RWPE2 (cell line): ENCODE data around the gene TBL1X.
"Not testable (repeated sequence)": the region's sequence is repeated elsewhere in the genome, so short reads cannot be mapped to it uniquely, and the experiment has no call there.

ENCODE experiments used
- ATAC-seq: fragments of 200-7000 bp; cut with Tn5 transposase; 3 replicates; pipeline ENCODE4 v1.9.1; 2021; ENCODE audit warnings: low read depth
- DNase-seq: peaks from one replicate; pipeline ENCODE4 v3.0.0-alpha.2; 2020; ENCODE audit warnings: low spot score
- H3K27ac ChIP-seq: fragments of 450-650 bp; 2 replicates; pipeline ENCODE4 v1.5.1; 2017; ENCODE audit warnings: mild to moderate bottlenecking; ENCODE audit not compliant: poor library complexity, severe bottlenecking
- H3K27me3 ChIP-seq: fragments of 250-450 bp; sonication (Bioruptor Pico); 2 replicates; pipeline ENCODE4 v1.5.1; 2021; ENCODE audit warnings: mild to moderate bottlenecking, moderate library complexity; ENCODE audit not compliant: insufficient read depth, poor library complexity, severe bottlenecking
- H3K36me3 ChIP-seq: fragments of 250-450 bp; sonication (Bioruptor Pico); 2 replicates; pipeline ENCODE4 v1.5.1; 2020; ENCODE audit warnings: low read depth, mild to moderate bottlenecking, moderate library complexity
- H3K4me1 ChIP-seq: fragments of 250-450 bp; sonication (Bioruptor Pico); 2 replicates; pipeline ENCODE4 v1.5.1; 2021; ENCODE audit warnings: mild to moderate bottlenecking, moderate library complexity; ENCODE audit not compliant: insufficient read depth, poor library complexity, severe bottlenecking
- H3K4me3 ChIP-seq: fragments of 250-450 bp; sonication (Bioruptor Pico); 2 replicates; pipeline ENCODE4 v1.5.1; 2021; ENCODE audit warnings: mild to moderate bottlenecking, moderate library complexity; ENCODE audit not compliant: severe bottlenecking
- H3K9me3 ChIP-seq: fragments of 250-450 bp; sonication (Bioruptor Pico); 2 replicates; pipeline ENCODE4 v1.5.1; 2021; ENCODE audit warnings: mild to moderate bottlenecking, moderate library complexity; ENCODE audit not compliant: severe bottlenecking
- CTCF ChIP-seq: fragments of 450-650 bp; IDR thresholded peaks from one replicate; pipeline ENCODE4 v1.5.1; 2017; ENCODE audit warnings: mild to moderate bottlenecking, moderate library complexity; ENCODE audit not compliant: poor library complexity, severe bottlenecking

Gene TBL1X

GRCh38 chrX:9530848-9531274 lies 66.0 kb downstream of the TBL1X start:
- no peak for DNase-seq
- TF ChIP-seq CTCF = no peak
- no peak overlapping the region for H3K27ac ChIP-seq
- H3K4me3 ChIP-seq = no peak overlapping the region
- H3K4me1 ChIP-seq = peaks cover 7% of the 10 kb centered on the region
- no peaks in the 10 kb centered on the region for H3K27me3 ChIP-seq
- H3K36me3 ChIP-seq = no peaks in the 10 kb centered on the region
- peak; percentile 89 for ATAC-seq
- no peaks in the 10 kb centered on the region for H3K9me3 ChIP-seq

- TF ChIP-seq CTCF = no peak
- no peaks in the 10 kb centered on the region for H3K9me3 ChIP-seq
- peaks cover 7% of the 10 kb centered on the region for H3K4me1 ChIP-seq
- H3K27ac ChIP-seq = no peak overlapping the region
- no peaks in the 10 kb centered on the region for H3K27me3 ChIP-seq
- DNase-seq = no peak
- no peak for ATAC-seq
- H3K4me3 ChIP-seq = no peak overlapping the region
- no peaks in the 10 kb centered on the region for H3K36me3 ChIP-seq
Measured at GRCh38 chrX:9532349-9532748, 67.5 kb downstream of the TBL1X start.

- peaks cover 7% of the 10 kb centered on the region for H3K4me1 ChIP-seq
- no peaks in the 10 kb centered on the region for H3K9me3 ChIP-seq
- H3K27ac ChIP-seq = no peak overlapping the region
- H3K27me3 ChIP-seq = no peaks in the 10 kb centered on the region
- TF ChIP-seq CTCF = no peak
- no peaks in the 10 kb centered on the region for H3K36me3 ChIP-seq
- no peak for DNase-seq
- H3K4me3 ChIP-seq = no peak overlapping the region
- no peak for ATAC-seq
Measured at GRCh38 chrX:9533611-9534010, 68.8 kb downstream of the TBL1X start.

- Histone ChIP-seq H3K27ac (no peak overlapping the region), H3K36me3 (no peaks in the 10 kb centered on the region), H3K27me3 (no peaks in the 10 kb centered on the region), H3K4me3 (no peak overlapping the region), H3K4me1 (peaks cover 7% of the 10 kb centered on the region), H3K9me3 (no peaks in the 10 kb centered on the region)
- DNase-seq = no peak
- TF ChIP-seq CTCF = no peak
- ATAC-seq = no peak
Measured at GRCh38 chrX:9534686-9535085, 69.8 kb downstream of the TBL1X start.

- Histone ChIP-seq H3K27ac (no peak overlapping the region), H3K36me3 (no peaks in the 10 kb centered on the region), H3K4me1 (peaks cover 7% of the 10 kb centered on the region), H3K27me3 (no peaks in the 10 kb centered on the region), H3K4me3 (no peak overlapping the region), H3K9me3 (no peaks in the 10 kb centered on the region)
- ATAC-seq (no peak), DNase-seq (no peak)
- no peak for TF ChIP-seq CTCF
Measured at GRCh38 chrX:9535101-9535500, 70.2 kb downstream of the TBL1X start.

GRCh38 chrX:9536156-9536555 lies 71.3 kb downstream of the TBL1X start:
- not testable (repeated sequence) for H3K36me3 ChIP-seq, H3K4me1 ChIP-seq, DNase-seq, H3K27ac ChIP-seq, H3K9me3 ChIP-seq, H3K27me3 ChIP-seq, H3K4me3 ChIP-seq, ATAC-seq
